Peyer's patch (tissue), 4 donors: ENCODE results near the gene NEMF.

Source experiments
- CTCF ChIP-seq, 6 experiments: fragments of 450-650 bp in 4 of 6; fragments of 200-600 bp in 2 of 6; sonication (generic) in 1 of 6; IDR thresholded peaks; one replicate each; pipeline ENCODE4 v1.5.1; 2017 to 2019; ENCODE audit warnings: antibody characterized with exemption in 6 of 6, mild to moderate bottlenecking in 3 of 6, moderate library complexity in 1 of 6
- POLR2A ChIP-seq, 2 donors: fragments of 450-650 bp; IDR thresholded peaks; one replicate each; pipeline ENCODE4 v1.5.1; 2017; ENCODE audit warnings: antibody characterized with exemption in 2 of 2, mild to moderate bottlenecking in 2 of 2, moderate library complexity in 2 of 2

DNA sequence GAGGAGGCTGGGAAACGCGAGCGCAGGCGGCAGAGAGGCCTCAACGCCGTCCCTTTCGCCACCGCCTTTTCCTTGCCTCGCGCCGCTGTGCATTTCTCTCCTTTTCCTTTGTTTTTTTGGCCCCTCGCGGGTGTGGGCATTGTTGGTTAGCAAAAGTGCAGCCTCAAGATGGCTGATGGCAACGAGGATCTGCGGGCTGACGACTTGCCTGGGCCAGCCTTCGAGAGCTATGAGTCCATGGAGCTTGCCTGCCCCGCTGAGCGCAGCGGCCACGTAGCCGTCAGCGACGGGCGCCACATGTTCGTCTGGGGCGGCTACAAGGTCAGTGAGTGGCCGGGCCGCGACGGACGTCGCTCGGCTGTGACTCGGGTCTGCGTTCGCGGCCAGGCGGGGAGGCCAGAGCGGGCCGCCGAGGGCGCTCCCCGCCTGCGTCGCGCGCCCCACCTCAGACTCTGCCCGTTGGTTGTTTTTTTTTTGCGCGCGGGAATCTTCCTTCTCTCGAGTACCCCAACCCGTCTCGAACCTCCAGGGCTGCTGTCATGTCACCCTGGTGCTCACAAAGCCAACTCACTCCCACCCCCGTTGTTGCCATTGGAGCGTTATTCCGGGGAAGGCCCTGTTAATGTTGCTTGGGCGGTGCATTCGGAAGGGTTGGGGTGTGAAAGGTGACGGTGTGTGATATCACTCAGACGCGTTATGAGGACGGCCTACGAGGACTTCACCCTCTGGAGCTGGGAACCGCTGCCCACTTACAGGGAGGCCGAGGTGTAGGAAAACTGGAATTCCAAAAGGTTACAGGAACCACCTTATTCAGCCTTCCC, 84.1 kb downstream of the NEMF start:
- TF ChIP-seq CTCF (IDR thresholded peaks at IDR 0.05) (no peak), POLR2A (IDR thresholded peaks at IDR 0.05) (peak; percentile 79 to 90)
